Adrenal gland (tissue), 12 donors: Measurements from ENCODE around the gene SDHAF2. TPM values are rescaled to one million over a fixed set of nuclear protein-coding genes. Genes with fewer than 3 reads are reported as not detected.
A peak's percentile ranks its signal among the peaks of the same experiment; 100 is the strongest.

Experiments used
- DNase-seq, 7 donors: peaks; one replicate each; pipeline ENCODE4 v3.0.0-alpha.2; 2019 to 2020
- H3K27ac ChIP-seq, 5 donors: fragments of 200-600 bp; sonication (generic) in 4 of 5; 1 replicate in 3 of 5; 2 replicates in 2 of 5; pipeline versions ENCODE4 v1.5.1 to v1.8.0; 2016 to 2020; ENCODE audit warnings: mild to moderate bottlenecking in 1 of 5
- H3K27me3 ChIP-seq: fragments of 200-600 bp; 2 replicates; pipeline ENCODE4 v1.8.0; 2021
- H3K36me3 ChIP-seq, 2 donors: fragments of 200-600 bp; replicated peaks in 1 of 2; 1 replicate in 1 of 2; 2 replicates in 1 of 2; pipeline versions ENCODE4 v1.5.1 to v1.8.0; 2018 to 2022
- H3K4me1 ChIP-seq, 2 donors: fragments of 200-600 bp; replicated peaks in 1 of 2; 1 replicate in 1 of 2; 2 replicates in 1 of 2; pipeline versions ENCODE4 v1.5.1 to v1.8.0; 2018 to 2021
- H3K4me3 ChIP-seq, 4 donors: fragments of 200-600 bp; sonication (generic) in 3 of 4; one replicate each; pipeline ENCODE4 v1.5.1; 2016 to 2018
- H3K9me3 ChIP-seq, 3 donors: fragments of 200-600 bp; sonication (generic) in 1 of 3; replicated peaks in 1 of 3; 1 replicate in 2 of 3; 2 replicates in 1 of 3; pipeline versions ENCODE4 v1.5.1 to v1.8.0; 2016 to 2021
- CTCF ChIP-seq, 6 experiments: fragments of 450-650 bp in 4 of 6; fragments of 200-600 bp in 2 of 6; sonication (generic) in 1 of 6; IDR thresholded peaks; 1 replicate in 5 of 6; 2 replicates in 1 of 6; pipeline versions ENCODE4 v1.5.1 to v1.8.0; 2016 to 2021; ENCODE audit warnings: antibody characterized with exemption in 6 of 6, mild to moderate bottlenecking in 2 of 6, moderate library complexity in 1 of 6
- POLR2A ChIP-seq, 2 donors: fragments of 450-650 bp; IDR thresholded peaks; one replicate each; pipeline ENCODE4 v1.6.1; 2017; ENCODE audit warnings: antibody characterized with exemption in 2 of 2, mild to moderate bottlenecking in 2 of 2, moderate library complexity in 1 of 2
- whole genome bisulfite sequencing, 4 donors: extraction: QIAGEN DNeasy Blood & Tissue Kit in 2 of 4; methylation state at CpG; one replicate each; pipeline versions ENCODE4 v1.1.5 to v1.1.7; 2013 to 2017; 5-methylcytosine and 5-hydroxymethylcytosine counted together
- intact Hi-C, 2 donors: fragments of 100-400 bp; cut with DNase I; formaldehyde crosslinking; loops; one replicate each; pipeline versions ENCODE4 v1.14.1 to v1.15.0; 2022 to 2023
- polyA plus RNA-seq, 3 donors: library from polyadenylated mRNA; stranded (reverse); fragments of 200-250 nt in 2 of 3; fragments of 350-450 nt in 1 of 3; fragmentation: Illumina TruSeq in 1 of 3; extraction: RNeasy Lipid Tissue Mini Kit (QIAGEN cat#74804) in 1 of 3; gene quantifications; one replicate each; pipeline ENCODE4 v1.2.3, GENCODE V29; 2013 to 2014
- total RNA-seq, 9 donors: library from RNA; depleted of rRNA in 4 of 9; stranded (reverse); fragments of >200 nt in 4 of 9; fragments of 120-200 nt in 1 of 9; fragmentation: NEBNext Ultra II Directional in 1 of 9; extraction: Animal tissue kit (Norgen Biotek cat#: 25700) in 1 of 9; gene quantifications; one replicate each; pipeline versions ENCODE4 v1.1.0 to v1.2.4, GENCODE V29; 2013 to 2023
- donor health status: healthy with polysubstance abuse.
- donor health status: Bipolar disorder and iron deficiency.
- donor health status: DM: yes; HTN: yes; CAD: no.
- donor health status: DM: no; HTN: no; CAD: no.
- donor health status: DM: no; HTN: no; CAD: no.
- donor health status: DM: yes; HTN: yes; CAD: no.

SDHAF2 gene
- total and polyA plus RNA-seq, 12 donors: 28.0 to 69.6 (median 47.9) TPM

- H3K27ac ChIP-seq: no peak overlapping the region
- no peaks in the 10 kb centered on the region for H3K27me3 ChIP-seq
- no peak for TF ChIP-seq POLR2A (IDR thresholded peaks at IDR 0.05)
- TF ChIP-seq CTCF (IDR thresholded peaks at IDR 0.05): no peak
- DNase-seq: no peak
- peaks cover 0 to 15% of the 10 kb centered on the region in 2 donors for H3K4me1 ChIP-seq
- H3K36me3 ChIP-seq: peaks cover 0 to 99% of the 10 kb centered on the region in 2 donors
- intact Hi-C loops: no loop called here
- no peak overlapping the region for H3K4me3 ChIP-seq
- WGBS, 4 donors: 69 to 89% (median 82%) methylated on average over 2 of the region's 2 CpGs
- H3K9me3 ChIP-seq: no peaks in the 10 kb centered on the region
Measured at GRCh38 chr11:61414547-61414946, 15.4 kb upstream of the SDHAF2 start.

GRCh38 chr11:61415381-61415780, 14.5 kb upstream of the SDHAF2 start:
- TF ChIP-seq CTCF (IDR thresholded peaks at IDR 0.05) (no peak), POLR2A (IDR thresholded peaks at IDR 0.05) (no peak)
- 81 to 87% (median 82%) methylated on average over 6 of the region's 6 CpGs for WGBS, 4 donors
- no peak for DNase-seq
- intact Hi-C loops: no loop called here
- H3K9me3 ChIP-seq: no peaks in the 10 kb centered on the region
- H3K4me3 ChIP-seq: no peak overlapping the region
- H3K36me3 ChIP-seq: peaks cover 0 to 99% of the 10 kb centered on the region in 2 donors
- H3K27ac ChIP-seq: no peak overlapping the region
- no peaks in the 10 kb centered on the region for H3K27me3 ChIP-seq
- peaks cover 0 to 15% of the 10 kb centered on the region in 2 donors for H3K4me1 ChIP-seq

- H3K27me3 ChIP-seq: no peaks in the 10 kb centered on the region
- H3K4me1 ChIP-seq: peaks cover 5 to 21% of the 10 kb centered on the region in 2 donors
- TF ChIP-seq CTCF (IDR thresholded peaks at IDR 0.05) (no peak), POLR2A (IDR thresholded peaks at IDR 0.05) (no peak)
- 53 to 66% (median 61%) methylated on average over 3 of the region's 3 CpGs for WGBS, 4 donors
- peak overlapping the region in 1 of 5 donors; percentile 27 for H3K27ac ChIP-seq
- H3K9me3 ChIP-seq: no peaks in the 10 kb centered on the region
- intact Hi-C loops: no loop called here
- no peak overlapping the region for H3K4me3 ChIP-seq
- H3K36me3 ChIP-seq: peaks cover 0 to 98% of the 10 kb centered on the region in 2 donors
- no peak for DNase-seq
Measured at GRCh38 chr11:61416941-61417340, 13.0 kb upstream of the SDHAF2 start.

- WGBS, 4 donors: 69 to 76% (median 71%) methylated on average over 2 of the region's 2 CpGs
Measured at GRCh38 chr11:61417670-61418069, 12.3 kb upstream of the SDHAF2 start.

More at GRCh38 chr11:61417670-61418069, 12.3 kb upstream of the SDHAF2 start:
- no peak overlapping the region for H3K4me3 ChIP-seq
- no peaks in the 10 kb centered on the region for H3K9me3 ChIP-seq
- TF ChIP-seq POLR2A (IDR thresholded peaks at IDR 0.05) (no peak), CTCF (IDR thresholded peaks at IDR 0.05) (no peak)
- peaks cover 0 to 93% of the 10 kb centered on the region in 2 donors for H3K36me3 ChIP-seq
- no peak for DNase-seq
- peak overlapping the region in 1 of 5 donors; percentile 27 for H3K27ac ChIP-seq
- intact Hi-C loops: no loop called here
- peaks cover 5 to 26% of the 10 kb centered on the region in 2 donors for H3K4me1 ChIP-seq
- H3K27me3 ChIP-seq: no peaks in the 10 kb centered on the region
